GM11168 (cell line): ENCODE measurements around the gene TRA2B.

ENCODE experiments used
- in situ Hi-C: fragments of 300-500 bp; cut with MboI; formaldehyde crosslinking; loops from one replicate; pipeline ENCODE4 v1.12.0; 2022; ENCODE audit warnings: low sequenced_read_pairs; ENCODE audit not compliant: unreplicated experiment

Gene TRA2B

GRCh38 chr3:185937689-185938374, at the start of gene TRA2B:
Gene TRA2B (minus strand): TSS chr3:185938014. CDS start chr3:185937860, 154 bp downstream.
- in situ Hi-C loops, result no loop called here

- in situ Hi-C loops, result loop anchor here (5.0 kb wide), 1 partner anchor 266 kb away; no protein-coding TSS in a partner anchor
These were observed 48.5 kb upstream of the TRA2B start for GRCh38 chr3:185986198-185986777.

- in situ Hi-C loops, result loop anchor here (5.0 kb wide), 1 partner anchor 568 kb away; no protein-coding TSS in a partner anchor
These were observed 46.4 kb upstream of the TRA2B start for GRCh38 chr3:185984203-185984602.

GRCh38 chr3:185983495-185984141, 45.8 kb upstream of the TRA2B start:
- in situ Hi-C loops, result loop anchor here (5.0 kb wide), 1 partner anchor 569 kb away; no protein-coding TSS in a partner anchor

- in situ Hi-C loops, result loop anchor here (5.0 kb wide), 1 partner anchor 570 kb away; no protein-coding TSS in a partner anchor
These were observed 44.8 kb upstream of the TRA2B start for GRCh38 chr3:185982632-185983031.

- in situ Hi-C loops, result loop anchor here (5.0 kb wide), 1 partner anchor 571 kb away; no protein-coding TSS in a partner anchor
These were observed 43.8 kb upstream of the TRA2B start for GRCh38 chr3:185981621-185982020.

- in situ Hi-C loops, result loop anchor here (5.0 kb wide), 1 partner anchor 573 kb away; no protein-coding TSS in a partner anchor
These were observed 41.9 kb upstream of the TRA2B start for GRCh38 chr3:185979721-185980121.

- in situ Hi-C loops, result no loop called here
These were observed 40.7 kb upstream of the TRA2B start for GRCh38 chr3:185978516-185978915.

GRCh38 chr3:185977679-185978040, 39.8 kb upstream of the TRA2B start:
- in situ Hi-C loops, result no loop called here

GRCh38 chr3:185976977-185977678, 39.3 kb upstream of the TRA2B start:
- in situ Hi-C loops, result no loop called here

GRCh38 chr3:185976100-185976499, 38.3 kb upstream of the TRA2B start:
- in situ Hi-C loops, result no loop called here

GRCh38 chr3:185971579-185971978, 33.8 kb upstream of the TRA2B start:
- in situ Hi-C loops, result no loop called here

- in situ Hi-C loops, result no loop called here
These were observed 30.4 kb upstream of the TRA2B start for GRCh38 chr3:185968168-185968567.

GRCh38 chr3:185966655-185967054, 28.8 kb upstream of the TRA2B start:
- in situ Hi-C loops, result no loop called here

GRCh38 chr3:185965496-185965895, 27.7 kb upstream of the TRA2B start:
- in situ Hi-C loops, result no loop called here

- in situ Hi-C loops, result no loop called here
These were observed 23.9 kb upstream of the TRA2B start for GRCh38 chr3:185961675-185962232.

- in situ Hi-C loops, result no loop called here
These were observed 22.9 kb upstream of the TRA2B start for GRCh38 chr3:185960522-185961288.

GRCh38 chr3:185959609-185960521, 22.1 kb upstream of the TRA2B start:
- in situ Hi-C loops, result no loop called here

- in situ Hi-C loops, result no loop called here
These were observed 20.8 kb upstream of the TRA2B start for GRCh38 chr3:185958626-185959025.
